Measurements from ENCODE around the gene HEPHL1. TPM values are rescaled to one million over a fixed set of nuclear protein-coding genes. Genes with fewer than 3 reads are reported as not detected.

The HEPHL1 gene
- total RNA-seq, 2 experiments from 2014 or later = not detected

DNA sequence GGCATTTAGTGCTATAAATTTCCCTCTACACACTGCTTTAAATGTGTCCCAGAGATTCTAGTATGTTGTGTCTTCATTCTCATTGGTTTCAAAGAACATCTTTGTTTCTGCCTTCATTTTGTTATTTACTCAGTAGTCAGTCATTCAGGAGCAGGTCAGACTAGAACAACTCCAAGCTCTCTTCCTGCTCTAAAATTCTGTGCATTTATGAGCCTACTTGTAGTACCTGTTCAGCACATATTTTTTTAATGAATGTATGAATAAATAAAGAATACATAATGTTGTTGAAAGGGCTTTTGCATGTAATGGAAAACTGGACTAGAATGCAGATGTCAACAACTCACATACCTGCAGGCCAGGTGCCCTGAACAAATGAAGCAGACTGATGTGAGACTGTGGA is 13.7 kb upstream of the HEPHL1 start:
- TF ChIP-seq, protein P1, sequence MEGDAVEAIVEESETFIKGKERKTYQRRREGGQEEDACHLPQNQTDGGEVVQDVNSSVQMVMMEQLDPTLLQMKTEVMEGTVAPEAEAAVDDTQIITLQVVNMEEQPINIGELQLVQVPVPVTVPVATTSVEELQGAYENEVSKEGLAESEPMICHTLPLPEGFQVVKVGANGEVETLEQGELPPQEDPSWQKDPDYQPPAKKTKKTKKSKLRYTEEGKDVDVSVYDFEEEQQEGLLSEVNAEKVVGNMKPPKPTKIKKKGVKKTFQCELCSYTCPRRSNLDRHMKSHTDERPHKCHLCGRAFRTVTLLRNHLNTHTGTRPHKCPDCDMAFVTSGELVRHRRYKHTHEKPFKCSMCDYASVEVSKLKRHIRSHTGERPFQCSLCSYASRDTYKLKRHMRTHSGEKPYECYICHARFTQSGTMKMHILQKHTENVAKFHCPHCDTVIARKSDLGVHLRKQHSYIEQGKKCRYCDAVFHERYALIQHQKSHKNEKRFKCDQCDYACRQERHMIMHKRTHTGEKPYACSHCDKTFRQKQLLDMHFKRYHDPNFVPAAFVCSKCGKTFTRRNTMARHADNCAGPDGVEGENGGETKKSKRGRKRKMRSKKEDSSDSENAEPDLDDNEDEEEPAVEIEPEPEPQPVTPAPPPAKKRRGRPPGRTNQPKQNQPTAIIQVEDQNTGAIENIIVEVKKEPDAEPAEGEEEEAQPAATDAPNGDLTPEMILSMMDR (IDR thresholded peaks at IDR 0.05) = no peak
- H3K4me1 Mint-ChIP-seq (ENCODE audit: low read depth) = no peaks in the 10 kb centered on the region
- DNase-seq = no peak
- H3K36me3 Mint-ChIP-seq (ENCODE audit: low read depth) = no peaks in the 10 kb centered on the region
- POLR2A ChIA-PET = no interaction called here
- no peak for ATAC-seq
- no peak overlapping the region for H3K27ac Mint-ChIP-seq
- peaks cover 9% of the 10 kb centered on the region for H3K27me3 Mint-ChIP-seq
- H3K9me3 Mint-ChIP-seq = no peaks in the 10 kb centered on the region
- H3K4me3 Mint-ChIP-seq = no peak overlapping the region
- intact Hi-C loops (cut with micrococcal nuclease) = no loop called here
- CTCF ChIA-PET = no interaction called here

DNA sequence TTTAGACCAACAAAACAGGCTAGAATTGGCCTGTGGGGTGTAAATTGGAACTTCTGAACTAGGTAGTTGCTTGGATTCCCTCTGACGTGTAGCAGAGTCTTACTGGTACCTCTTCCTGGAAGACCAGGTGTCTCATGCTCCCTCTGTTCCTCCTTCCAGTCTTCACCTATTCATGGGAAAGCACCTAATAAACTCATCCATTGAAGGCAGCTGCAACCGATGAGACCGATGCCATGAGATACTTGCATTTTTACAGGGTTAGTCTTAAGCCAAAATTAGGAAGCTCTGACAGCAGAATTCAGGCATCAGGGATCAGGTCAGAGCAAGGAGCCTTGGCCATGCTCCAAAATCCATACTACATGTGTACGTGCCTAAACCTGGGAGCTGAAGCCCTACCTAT is 13.2 kb upstream of the HEPHL1 start:
- ChIA-PET POLR2A (no interaction called here), CTCF (no interaction called here)
- DNase-seq = no peak
- Mint-ChIP-seq H3K27me3 (peaks cover 9% of the 10 kb centered on the region), H3K36me3 (ENCODE audit: low read depth) (no peaks in the 10 kb centered on the region), H3K9me3 (no peaks in the 10 kb centered on the region), H3K4me3 (no peak overlapping the region), H3K27ac (no peak overlapping the region), H3K4me1 (ENCODE audit: low read depth) (no peaks in the 10 kb centered on the region)
- TF ChIP-seq, protein P1 (IDR thresholded peaks at IDR 0.05) = no peak
- intact Hi-C loops (cut with micrococcal nuclease) = no loop called here
- ATAC-seq = no peak

DNA sequence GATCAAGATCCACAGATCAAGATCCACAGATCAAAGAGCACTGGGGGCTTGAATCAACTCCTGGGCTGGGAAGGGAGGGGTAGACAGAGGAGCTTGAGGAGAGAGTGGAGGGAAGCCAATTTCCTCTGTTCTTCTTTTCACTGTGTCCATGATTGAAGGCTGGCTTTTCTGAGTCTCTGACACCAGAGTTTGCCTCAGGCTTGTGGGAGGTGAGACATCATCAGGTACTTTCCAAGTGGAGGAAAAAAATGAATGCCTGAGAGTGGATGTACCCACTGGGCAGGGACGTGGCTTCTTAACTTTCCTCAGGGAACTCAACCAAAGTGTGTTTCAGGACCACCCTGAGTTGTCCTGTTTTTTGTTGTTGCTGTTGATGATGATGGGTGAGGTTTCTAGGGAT is 11.0 kb upstream of the HEPHL1 start:
- ChIA-PET POLR2A (no interaction called here), CTCF (no interaction called here)
- Mint-ChIP-seq H3K27me3 (peaks cover 9% of the 10 kb centered on the region), H3K36me3 (ENCODE audit: low read depth) (no peaks in the 10 kb centered on the region), H3K9me3 (peaks cover 7% of the 10 kb centered on the region), H3K4me1 (ENCODE audit: low read depth) (no peaks in the 10 kb centered on the region), H3K4me3 (no peak overlapping the region), H3K27ac (no peak overlapping the region)
- DNase-seq = no peak
- ATAC-seq = no peak
- TF ChIP-seq, protein P1 (IDR thresholded peaks at IDR 0.05) = no peak
- intact Hi-C loops (cut with micrococcal nuclease) = no loop called here

DNA sequence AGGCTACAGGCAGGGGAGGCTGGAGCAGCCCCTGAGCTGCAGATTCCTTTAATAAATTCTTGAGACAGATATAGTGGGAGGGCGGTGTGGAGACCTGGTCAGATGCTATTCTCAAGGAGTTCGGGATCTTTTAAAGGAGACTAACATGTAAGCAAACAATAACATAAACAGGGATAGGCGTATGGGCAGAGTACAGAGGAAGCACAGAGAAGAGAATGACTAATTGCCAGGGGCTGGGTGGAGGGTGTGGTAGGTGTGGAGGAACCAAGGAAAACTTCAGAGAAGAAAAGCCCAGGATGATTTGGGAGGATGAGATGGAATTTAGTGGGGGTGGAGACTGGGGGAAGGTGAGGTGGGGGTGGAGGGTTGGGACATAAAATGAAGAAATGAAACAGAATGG is 9.7 kb upstream of the HEPHL1 start:
- peaks cover 11% of the 10 kb centered on the region for H3K27me3 Mint-ChIP-seq
- no peak overlapping the region for H3K4me3 Mint-ChIP-seq
- H3K36me3 Mint-ChIP-seq (ENCODE audit: low read depth) = no peaks in the 10 kb centered on the region
- H3K4me1 Mint-ChIP-seq (ENCODE audit: low read depth) = no peaks in the 10 kb centered on the region
- POLR2A ChIA-PET = no interaction called here
- intact Hi-C loops (cut with micrococcal nuclease) = no loop called here
- peaks cover 11% of the 10 kb centered on the region for H3K9me3 Mint-ChIP-seq
- CTCF ChIA-PET = no interaction called here
- no peak overlapping the region for H3K27ac Mint-ChIP-seq
- DNase-seq (no peak), ATAC-seq (no peak)
- TF ChIP-seq, protein P1 (IDR thresholded peaks at IDR 0.05) = no peak

DNA sequence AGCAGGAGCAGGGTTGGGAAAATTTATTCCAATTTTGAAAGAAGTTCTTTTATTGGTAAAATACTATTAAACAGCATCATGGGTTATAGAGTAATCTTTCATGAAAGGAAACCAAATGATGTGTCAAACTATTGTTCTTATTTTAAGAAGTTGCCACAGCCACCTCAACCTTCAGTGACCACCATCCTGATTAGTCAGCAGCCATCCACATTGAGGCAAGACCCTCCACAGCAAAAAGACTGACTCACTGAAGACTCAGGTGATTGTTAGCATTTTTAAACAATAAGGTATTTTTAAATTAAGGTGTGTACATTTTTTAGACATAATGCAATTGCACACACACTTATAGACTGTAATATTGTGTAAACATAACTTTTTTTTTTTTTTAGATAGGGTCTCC is 3.7 kb upstream of the HEPHL1 start:
- H3K4me3 Mint-ChIP-seq = no peak overlapping the region
- peaks cover 9% of the 10 kb centered on the region for H3K27me3 Mint-ChIP-seq
- CTCF ChIA-PET = no interaction called here
- intact Hi-C loops (cut with micrococcal nuclease) = no loop called here
- no peak for DNase-seq
- POLR2A ChIA-PET = no interaction called here
- ATAC-seq = no peak
- H3K4me1 Mint-ChIP-seq (ENCODE audit: low read depth) = no peaks in the 10 kb centered on the region
- H3K27ac Mint-ChIP-seq = no peak overlapping the region
- peaks cover 11% of the 10 kb centered on the region for H3K9me3 Mint-ChIP-seq
- TF ChIP-seq, protein P1 (IDR thresholded peaks at IDR 0.05) = no peak
- no peaks in the 10 kb centered on the region for H3K36me3 Mint-ChIP-seq (ENCODE audit: low read depth)

All from activated CD8-positive, alpha-beta T cell treated with anti-CD3 and anti-CD28 coated beads for 36 hours (primary cell).